ENCODE data around the gene LRRTM3. TPM values are rescaled to one million over a fixed set of nuclear protein-coding genes. Genes with fewer than 3 reads are reported as not detected.
A peak's percentile ranks its signal among the peaks of the same experiment; 100 is the strongest.

LRRTM3 gene
- total and polyA plus RNA-seq, 11 donors, result not detected

DNA sequence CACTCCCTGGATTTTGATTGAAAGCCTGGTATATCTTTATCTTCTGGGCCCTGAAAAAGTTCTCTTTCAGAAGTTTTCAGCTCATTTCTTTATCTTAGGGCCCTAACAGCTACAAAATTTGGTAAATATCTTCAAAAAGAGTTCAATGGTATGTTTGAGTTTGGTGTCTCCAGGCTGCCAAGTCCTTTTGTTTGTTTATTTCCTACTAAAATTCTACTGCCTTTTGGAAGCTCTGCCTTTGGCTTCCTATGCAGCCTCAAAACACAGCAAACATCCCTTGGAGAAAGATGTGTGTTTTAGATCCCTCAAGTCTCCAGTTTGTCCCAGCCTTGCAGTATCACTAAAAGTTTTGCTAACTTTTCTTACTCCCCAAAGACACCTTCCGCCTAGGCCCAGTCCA lies 146.8 kb downstream of the LRRTM3 start:
- intact Hi-C loops (cut with DNase I), result no loop called here
- peaks cover 0 to 19% (median 3%) of the 10 kb centered on the region in 12 donors for H3K4me1 ChIP-seq
- H3K27me3 ChIP-seq, result no peaks in the 10 kb centered on the region
- DNase-seq (no peak), ATAC-seq (no peak)
- H3K27ac ChIP-seq, result no peak overlapping the region
- 78 to 100% (median 89%) methylated on average over 1 of the region's 1 CpG for WGBS, 4 donors
- no peaks in the 10 kb centered on the region for H3K36me3 ChIP-seq
- no peaks in the 10 kb centered on the region for H3K9me3 ChIP-seq
- TF ChIP-seq POLR2A (IDR thresholded peaks at IDR 0.05), result no peak
- TF ChIP-seq, protein P1, sequence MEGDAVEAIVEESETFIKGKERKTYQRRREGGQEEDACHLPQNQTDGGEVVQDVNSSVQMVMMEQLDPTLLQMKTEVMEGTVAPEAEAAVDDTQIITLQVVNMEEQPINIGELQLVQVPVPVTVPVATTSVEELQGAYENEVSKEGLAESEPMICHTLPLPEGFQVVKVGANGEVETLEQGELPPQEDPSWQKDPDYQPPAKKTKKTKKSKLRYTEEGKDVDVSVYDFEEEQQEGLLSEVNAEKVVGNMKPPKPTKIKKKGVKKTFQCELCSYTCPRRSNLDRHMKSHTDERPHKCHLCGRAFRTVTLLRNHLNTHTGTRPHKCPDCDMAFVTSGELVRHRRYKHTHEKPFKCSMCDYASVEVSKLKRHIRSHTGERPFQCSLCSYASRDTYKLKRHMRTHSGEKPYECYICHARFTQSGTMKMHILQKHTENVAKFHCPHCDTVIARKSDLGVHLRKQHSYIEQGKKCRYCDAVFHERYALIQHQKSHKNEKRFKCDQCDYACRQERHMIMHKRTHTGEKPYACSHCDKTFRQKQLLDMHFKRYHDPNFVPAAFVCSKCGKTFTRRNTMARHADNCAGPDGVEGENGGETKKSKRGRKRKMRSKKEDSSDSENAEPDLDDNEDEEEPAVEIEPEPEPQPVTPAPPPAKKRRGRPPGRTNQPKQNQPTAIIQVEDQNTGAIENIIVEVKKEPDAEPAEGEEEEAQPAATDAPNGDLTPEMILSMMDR (IDR thresholded peaks at IDR 0.05), result no peak
- H3K4me3 ChIP-seq, result no peak overlapping the region

DNA sequence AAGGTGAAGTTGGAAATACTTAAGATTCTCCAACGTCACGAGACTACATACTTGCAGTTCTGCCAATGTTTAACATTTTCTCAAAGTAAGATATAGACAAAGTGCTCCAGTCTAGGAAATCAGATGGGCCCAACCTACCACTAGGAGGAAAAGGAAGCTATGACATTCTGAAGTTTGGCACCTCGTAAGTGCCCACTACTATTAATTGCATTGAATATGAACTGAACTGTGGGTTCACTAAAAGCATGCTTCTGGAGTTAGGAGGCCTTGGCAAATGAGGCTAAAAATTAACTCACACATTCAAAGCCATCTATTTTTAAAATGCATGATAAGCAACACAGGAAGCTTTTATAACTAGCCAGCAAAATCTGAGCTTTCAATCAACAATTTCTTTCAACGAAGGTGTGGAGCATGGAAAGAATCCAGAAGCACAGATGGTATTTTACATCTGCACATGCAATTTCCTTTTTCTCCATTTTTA lies 149.7 kb downstream of the LRRTM3 start:
- Histone ChIP-seq H3K4me3 (no peak overlapping the region), H3K9me3 (no peaks in the 10 kb centered on the region), H3K36me3 (no peaks in the 10 kb centered on the region), H3K4me1 (peaks cover 0 to 24% (median 4%) of the 10 kb centered on the region in 12 donors), H3K27me3 (no peaks in the 10 kb centered on the region), H3K27ac (peak overlapping the region in 9 of 12 donors; percentile 40 to 84 (median 57))
- WGBS, 4 donors, result 14 to 18% (median 15%) methylated on average over 4 of the region's 4 CpGs
- DNase-seq, result no peak
- intact Hi-C loops (cut with DNase I), result no loop called here
- TF ChIP-seq POLR2A (IDR thresholded peaks at IDR 0.05), result no peak
- TF ChIP-seq, protein P1 (IDR thresholded peaks at IDR 0.05), result no peak
- peak; percentile 49 to 78 (median 68) for ATAC-seq

DNA sequence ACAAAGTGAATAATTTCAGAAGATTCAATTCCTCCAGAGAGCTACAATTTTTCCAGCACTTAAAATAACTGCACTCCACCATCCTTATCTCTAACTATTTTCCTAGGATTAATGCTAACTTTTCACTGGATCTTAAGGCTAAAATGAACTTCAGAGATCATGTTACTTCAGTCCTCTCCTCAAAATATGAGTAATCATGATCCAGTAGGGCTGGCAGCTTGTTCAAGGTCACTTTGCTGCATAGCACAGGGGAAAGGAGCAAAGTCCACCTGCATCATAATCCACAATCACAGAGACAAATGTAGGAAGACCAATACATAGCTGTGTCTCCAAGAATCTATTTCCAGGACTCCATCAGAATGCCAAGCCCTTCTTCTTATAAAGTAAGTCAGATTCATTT lies 150.3 kb downstream of the LRRTM3 start:
- no peaks in the 10 kb centered on the region for H3K27me3 ChIP-seq
- peaks cover 0 to 24% (median 4%) of the 10 kb centered on the region in 12 donors for H3K4me1 ChIP-seq
- no peak for TF ChIP-seq POLR2A (IDR thresholded peaks at IDR 0.05)
- TF ChIP-seq, protein P1 (IDR thresholded peaks at IDR 0.05), result no peak
- intact Hi-C loops (cut with DNase I), result no loop called here
- no peaks in the 10 kb centered on the region for H3K36me3 ChIP-seq
- peak overlapping the region in 9 of 12 donors; percentile 40 to 84 (median 57) for H3K27ac ChIP-seq
- H3K9me3 ChIP-seq, result no peaks in the 10 kb centered on the region
- no peak overlapping the region for H3K4me3 ChIP-seq
- DNase-seq (no peak), ATAC-seq (peak in 3 of 4 donors; percentile 65 to 80 (median 68))

DNA sequence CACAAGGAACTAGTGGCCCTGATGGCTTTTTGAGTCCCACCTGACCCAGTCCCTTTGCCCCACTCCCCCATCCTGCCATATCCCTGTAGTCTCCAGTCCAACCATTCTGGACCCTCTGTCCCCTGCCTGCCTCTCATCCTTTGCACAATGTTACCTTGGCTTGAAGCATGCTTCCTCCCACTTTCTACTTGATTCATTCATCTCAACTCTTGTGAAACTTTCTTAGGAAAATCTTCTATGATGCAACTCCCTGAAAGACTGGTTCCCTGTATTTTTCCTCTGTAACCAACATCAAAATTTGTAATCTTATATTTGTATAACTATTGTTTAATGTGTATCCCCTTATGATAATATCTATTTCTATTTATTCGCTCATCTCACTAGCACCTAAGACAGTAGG lies 151.5 kb downstream of the LRRTM3 start:
- Histone ChIP-seq H3K36me3 (no peaks in the 10 kb centered on the region), H3K27ac (peak overlapping the region in 1 of 12 donors; percentile 84), H3K4me3 (no peak overlapping the region), H3K27me3 (no peaks in the 10 kb centered on the region), H3K4me1 (peaks cover 0 to 24% (median 4%) of the 10 kb centered on the region in 12 donors), H3K9me3 (no peaks in the 10 kb centered on the region)
- ATAC-seq (peak in 1 of 4 donors; percentile 29), DNase-seq (no peak)
- 95 to 100% (median 99%) methylated on average over 1 of the region's 1 CpG for WGBS, 4 donors
- no peak for TF ChIP-seq POLR2A (IDR thresholded peaks at IDR 0.05)
- TF ChIP-seq, protein P1 (IDR thresholded peaks at IDR 0.05), result no peak
- intact Hi-C loops (cut with DNase I), result no loop called here

Measured in heart left ventricle (tissue), 16 donors.